ENCODE results near the gene THAP7. TPM values are rescaled to one million over a fixed set of nuclear protein-coding genes. Genes with fewer than 3 reads are reported as not detected.

The THAP7 gene
- total RNA-seq, 1 experiment from 2014 or later = 19.3 TPM

- Mint-ChIP-seq H3K27ac (peak overlapping the region; percentile 97), H3K36me3 (peaks cover 16% of the 10 kb centered on the region; the same call in 1 of the 2 replicates), H3K4me1 (peaks cover 30% of the 10 kb centered on the region), H3K27me3 (ENCODE audit: low read depth) (peaks cover 36% of the 10 kb centered on the region), H3K9me3 (peaks cover 12% of the 10 kb centered on the region), H3K4me3 (peak overlapping the region; percentile 96)
- ChIA-PET CTCF (interaction anchor here (0.6 to 4.7 kb wide), 8 partner anchors 12 to 233 kb away, joined by 3 to 14 read pairs (median 4); no protein-coding TSS in a partner anchor), POLR2A (interaction anchor here (0.6 to 1.4 kb wide), 5 partner anchors 10 to 24 kb away, joined by 3 to 4 read pairs (median 3); partner anchors contain the start of gene AIFM3)
- DNase-seq (ENCODE audit: low spot score) (no peak), ATAC-seq (no peak)
- no peak for TF ChIP-seq ZNF219 (CRISPR knock-in tag; IDR thresholded peaks at IDR 0.05; ENCODE audit: borderline replicate concordance)
- no peak for TF ChIP-seq ZNF532 (CRISPR knock-in tag; IDR thresholded peaks at IDR 0.05; ENCODE audit: borderline replicate concordance)
- TF ChIP-seq ELF4 (CRISPR knock-in tag; IDR thresholded peaks at IDR 0.05; ENCODE audit: low read depth) = no peak
- TF ChIP-seq GABPB1 (CRISPR knock-in tag; IDR thresholded peaks at IDR 0.05) = 0 out of 2 replicates have a peak, but pooled peaks have one; percentile 37
Measured at GRCh38 chr22:20979940-20980453, 21.9 kb downstream of the THAP7 start.

- H3K9me3 Mint-ChIP-seq = peaks cover 12% of the 10 kb centered on the region
- H3K27ac Mint-ChIP-seq = peak overlapping the region; percentile 97
- H3K27me3 Mint-ChIP-seq (ENCODE audit: low read depth) = peaks cover 36% of the 10 kb centered on the region
- ChIA-PET CTCF (interaction anchor here (0.6 to 4.7 kb wide), 9 partner anchors 11 to 232 kb away, joined by 3 to 14 read pairs (median 4); no protein-coding TSS in a partner anchor), POLR2A (interaction anchor here (0.6 to 1.4 kb wide), 5 partner anchors 10 to 25 kb away, joined by 3 to 4 read pairs (median 3); partner anchors contain the start of gene AIFM3)
- H3K4me1 Mint-ChIP-seq = peaks cover 30% of the 10 kb centered on the region
- peaks cover 16% of the 10 kb centered on the region; the same call in 1 of the 2 replicates for H3K36me3 Mint-ChIP-seq
- peak; percentile 95 for DNase-seq (ENCODE audit: low spot score)
- H3K4me3 Mint-ChIP-seq = peak overlapping the region; percentile 96
- ATAC-seq = peak; percentile 91
- TF ChIP-seq E2F1 (CRISPR knock-in tag; IDR thresholded peaks at IDR 0.05) (no peak), GRHL2 (CRISPR knock-in tag; IDR thresholded peaks at IDR 0.05; ENCODE audit: insufficient replicate concordance, severe bottlenecking) (no peak), ZNF232 (CRISPR knock-in tag; IDR thresholded peaks at IDR 0.05) (no peak), ZNF263 (CRISPR knock-in tag; IDR thresholded peaks at IDR 0.05; ENCODE audit: low read depth) (no peak), EMX1 (CRISPR knock-in tag; IDR thresholded peaks at IDR 0.05) (no peak), TP53 (CRISPR knock-in tag; IDR thresholded peaks at IDR 0.05) (no peak), NR1H2 (CRISPR knock-in tag; IDR thresholded peaks at IDR 0.05) (no peak), GABPB1 (CRISPR knock-in tag; IDR thresholded peaks at IDR 0.05) (no peak), ATF1 (CRISPR knock-in tag; IDR thresholded peaks at IDR 0.05) (no peak), USF1 (CRISPR knock-in tag; IDR thresholded peaks at IDR 0.05) (peak; percentile 89), MLX (CRISPR knock-in tag; IDR thresholded peaks at IDR 0.05) (no peak), SOX15 (CRISPR knock-in tag; IDR thresholded peaks at IDR 0.05) (no peak), ZMAT4 (CRISPR knock-in tag; IDR thresholded peaks at IDR 0.05) (no peak), JUN (CRISPR knock-in tag; IDR thresholded peaks at IDR 0.05) (no peak), E2F5 (CRISPR knock-in tag; IDR thresholded peaks at IDR 0.05) (no peak), E2F4 (CRISPR knock-in tag; IDR thresholded peaks at IDR 0.05; ENCODE audit: borderline replicate concordance, low read depth) (no peak), NFE2L1 (CRISPR knock-in tag; IDR thresholded peaks at IDR 0.05) (0 out of 2 replicates have a peak, but pooled peaks have one; percentile 30), ZBTB21 (CRISPR knock-in tag; IDR thresholded peaks at IDR 0.05; ENCODE audit: borderline replicate concordance) (no peak), ERG (CRISPR knock-in tag; IDR thresholded peaks at IDR 0.05) (no peak), CBFB (CRISPR knock-in tag; IDR thresholded peaks at IDR 0.05; ENCODE audit: low read depth) (no peak)
Measured at GRCh38 chr22:20979243-20979809, 22.6 kb downstream of the THAP7 start.

Data from WTC11 (cell line).